ENCODE measurements around the gene NRCAM. TPM values are rescaled to one million over a fixed set of nuclear protein-coding genes. Genes with fewer than 3 reads are reported as not detected.

NRCAM gene
- total and polyA plus RNA-seq, 2 of the 13 experiments (the other 11 are each of a cell fraction or from before 2014, with no cell fraction given), result 0.31 to 0.33 TPM

GRCh38 chr7:108235451-108236061, 220.7 kb downstream of the NRCAM start:
- FAIRE-seq, result peak; percentile 4
- TF ChIP-seq ZBTB21 (CRISPR knock-in tag; IDR thresholded peaks at IDR 0.05) (no peak), ZNF781 (CRISPR knock-in tag; IDR thresholded peaks at IDR 0.05; ENCODE audit: borderline replicate concordance, not compliant biosample characterization) (no peak), RBAK (CRISPR knock-in tag; IDR thresholded peaks at IDR 0.05) (no peak), TFDP2 (CRISPR knock-in tag; IDR thresholded peaks at IDR 0.05) (no peak), ZNF446 (CRISPR knock-in tag; IDR thresholded peaks at IDR 0.05) (no peak), NFE2L1 (CRISPR knock-in tag; IDR thresholded peaks at IDR 0.05; ENCODE audit: borderline replicate concordance) (no peak), BCL3 (CRISPR knock-in tag; IDR thresholded peaks at IDR 0.05) (no peak), CHD2 (IDR thresholded peaks at IDR 0.05; ENCODE audit: low read depth, low read length) (no peak), TAF1 (CRISPR knock-in tag; IDR thresholded peaks at IDR 0.05) (peak; percentile 19; the same call in 1 of the 2 replicates), MAZ (IDR thresholded peaks at IDR 0.05; ENCODE audit: borderline replicate concordance, low read depth, low read length) (no peak), MAZ (CRISPR knock-in tag; IDR thresholded peaks at IDR 0.05; ENCODE audit: low read depth) (no peak), ZNF274 (CRISPR knock-in tag; IDR thresholded peaks at IDR 0.05) (no peak), MIER2 (CRISPR knock-in tag; IDR thresholded peaks at IDR 0.05) (no peak), ZNF326 (CRISPR knock-in tag; IDR thresholded peaks at IDR 0.05; ENCODE audit: borderline replicate concordance) (no peak), ZNF776 (CRISPR knock-in tag; IDR thresholded peaks at IDR 0.05) (no peak), MTF1 (CRISPR knock-in tag; IDR thresholded peaks at IDR 0.05) (no peak), ZNF589 (CRISPR knock-in tag; conservative IDR thresholded peaks at IDR 0.05) (no peak)
- TF ChIP-seq, protein P1, sequence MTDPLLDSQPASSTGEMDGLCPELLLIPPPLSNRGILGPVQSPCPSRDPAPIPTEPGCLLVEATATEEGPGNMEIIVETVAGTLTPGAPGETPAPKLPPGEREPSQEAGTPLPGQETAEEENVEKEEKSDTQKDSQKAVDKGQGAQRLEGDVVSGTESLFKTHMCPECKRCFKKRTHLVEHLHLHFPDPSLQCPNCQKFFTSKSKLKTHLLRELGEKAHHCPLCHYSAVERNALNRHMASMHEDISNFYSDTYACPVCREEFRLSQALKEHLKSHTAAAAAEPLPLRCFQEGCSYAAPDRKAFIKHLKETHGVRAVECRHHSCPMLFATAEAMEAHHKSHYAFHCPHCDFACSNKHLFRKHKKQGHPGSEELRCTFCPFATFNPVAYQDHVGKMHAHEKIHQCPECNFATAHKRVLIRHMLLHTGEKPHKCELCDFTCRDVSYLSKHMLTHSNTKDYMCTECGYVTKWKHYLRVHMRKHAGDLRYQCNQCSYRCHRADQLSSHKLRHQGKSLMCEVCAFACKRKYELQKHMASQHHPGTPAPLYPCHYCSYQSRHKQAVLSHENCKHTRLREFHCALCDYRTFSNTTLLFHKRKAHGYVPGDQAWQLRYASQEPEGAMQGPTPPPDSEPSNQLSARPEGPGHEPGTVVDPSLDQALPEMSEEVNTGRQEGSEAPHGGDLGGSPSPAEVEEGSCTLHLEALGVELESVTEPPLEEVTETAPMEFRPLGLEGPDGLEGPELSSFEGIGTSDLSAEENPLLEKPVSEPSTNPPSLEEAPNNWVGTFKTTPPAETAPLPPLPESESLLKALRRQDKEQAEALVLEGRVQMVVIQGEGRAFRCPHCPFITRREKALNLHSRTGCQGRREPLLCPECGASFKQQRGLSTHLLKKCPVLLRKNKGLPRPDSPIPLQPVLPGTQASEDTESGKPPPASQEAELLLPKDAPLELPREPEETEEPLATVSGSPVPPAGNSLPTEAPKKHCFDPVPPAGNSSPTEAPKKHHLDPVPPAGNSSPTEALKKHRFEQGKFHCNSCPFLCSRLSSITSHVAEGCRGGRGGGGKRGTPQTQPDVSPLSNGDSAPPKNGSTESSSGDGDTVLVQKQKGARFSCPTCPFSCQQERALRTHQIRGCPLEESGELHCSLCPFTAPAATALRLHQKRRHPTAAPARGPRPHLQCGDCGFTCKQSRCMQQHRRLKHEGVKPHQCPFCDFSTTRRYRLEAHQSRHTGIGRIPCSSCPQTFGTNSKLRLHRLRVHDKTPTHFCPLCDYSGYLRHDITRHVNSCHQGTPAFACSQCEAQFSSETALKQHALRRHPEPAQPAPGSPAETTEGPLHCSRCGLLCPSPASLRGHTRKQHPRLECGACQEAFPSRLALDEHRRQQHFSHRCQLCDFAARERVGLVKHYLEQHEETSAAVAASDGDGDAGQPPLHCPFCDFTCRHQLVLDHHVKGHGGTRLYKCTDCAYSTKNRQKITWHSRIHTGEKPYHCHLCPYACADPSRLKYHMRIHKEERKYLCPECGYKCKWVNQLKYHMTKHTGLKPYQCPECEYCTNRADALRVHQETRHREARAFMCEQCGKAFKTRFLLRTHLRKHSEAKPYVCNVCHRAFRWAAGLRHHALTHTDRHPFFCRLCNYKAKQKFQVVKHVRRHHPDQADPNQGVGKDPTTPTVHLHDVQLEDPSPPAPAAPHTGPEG (CRISPR knock-in tag; IDR thresholded peaks at IDR 0.05), result no peak

More at GRCh38 chr7:108235451-108236061, 220.7 kb downstream of the NRCAM start:
- Histone ChIP-seq H3K9me3 (ENCODE audit: low read length) (no peaks in the 10 kb centered on the region), H3K27ac (ENCODE audit: extremely low read length, insufficient read depth, low read length) (no peak overlapping the region), H3K4me2 (ENCODE audit: low read depth, low read length) (no peak overlapping the region; the same call in 1 of the 2 replicates), H2AFZ (ENCODE audit: low read length) (no peak overlapping the region), H3K27me3 (ENCODE audit: control insufficient read depth in 1 of 2, insufficient read depth in 2 of 2, low read length in 2 of 2) (peaks cover 0 to 1% of the 10 kb centered on the region in 2 experiments; a peak in 1 of 5 replicates), H3K4me1 (ENCODE audit: insufficient read depth, low read length) (peaks cover 22% of the 10 kb centered on the region), H3K4me3 (replicated peaks in 1 of 3; ENCODE audit: insufficient read depth in 1 of 3, low read depth in 2 of 3, low read length in 3 of 3) (no peak overlapping the region), H4K20me1 (ENCODE audit: insufficient read depth, low read length) (no peaks in the 10 kb centered on the region), H3K9ac (ENCODE audit: insufficient read depth, low read depth, low read length) (no peak overlapping the region), H3K79me2 (ENCODE audit: insufficient read depth, low read length) (no peaks in the 10 kb centered on the region), H3K36me3 (replicated peaks in 1 of 2; ENCODE audit: control insufficient read depth in 1 of 2, insufficient read depth in 2 of 2, low read length in 2 of 2) (no peaks in the 10 kb centered on the region)
- ATAC-seq, result peak; percentile 89
- ChIA-PET CTCF (ENCODE audit: low intra/inter-chr PET ratio, low total read pairs) (no interaction called here), POLR2A (no interaction called here)
- WGBS (ENCODE audit: low lambda C conversion rate), result 22% methylated on average over 4 of the region's 4 CpGs
- intact Hi-C loops (cut with micrococcal nuclease; ENCODE audit: unreplicated experiment), result no loop called here
- no peak for DNase-seq (ENCODE audit: low spot score)
- BruUV-seq (replicated peaks), result no TSS peak
- in situ Hi-C loops (cut with HindIII; ENCODE audit: extremely low pct_ligation_motif_present, low pct_unique_long_range_greater_than_20kb), result no loop called here

Measured in HepG2 (cell line).